Nucleus accumbens (tissue), 56 donors: Measurements from ENCODE around the gene UNC13B.

Experiments
- DNase-seq, 56 donors: peaks; one replicate each; lab custom pipeline; 2025; lab: John Stamatoyannopoulos, UW

The UNC13B gene

GRCh38 chr9:35414889-35415288, 253.1 kb downstream of the UNC13B start:
- DNase-seq, result no peak

GRCh38 chr9:35415402-35416097, 253.7 kb downstream of the UNC13B start:
- no peak for DNase-seq

DNA sequence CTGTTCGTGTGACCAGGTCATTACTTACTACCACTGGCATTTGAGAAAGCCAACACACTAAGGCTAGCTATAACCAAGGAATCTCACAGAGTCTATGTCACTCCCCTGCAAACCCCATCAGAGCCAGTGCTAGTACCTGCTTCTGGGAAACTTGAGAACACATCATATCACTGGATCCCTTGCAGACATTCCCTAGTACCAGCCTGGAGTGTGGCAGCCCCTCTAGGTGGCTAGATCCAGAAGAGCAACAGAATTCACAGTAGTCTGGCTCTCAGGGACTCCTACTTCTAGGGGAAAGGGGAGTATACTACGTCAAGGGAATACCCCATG, 254.3 kb downstream of the UNC13B start:
- DNase-seq, result no peak

DNA sequence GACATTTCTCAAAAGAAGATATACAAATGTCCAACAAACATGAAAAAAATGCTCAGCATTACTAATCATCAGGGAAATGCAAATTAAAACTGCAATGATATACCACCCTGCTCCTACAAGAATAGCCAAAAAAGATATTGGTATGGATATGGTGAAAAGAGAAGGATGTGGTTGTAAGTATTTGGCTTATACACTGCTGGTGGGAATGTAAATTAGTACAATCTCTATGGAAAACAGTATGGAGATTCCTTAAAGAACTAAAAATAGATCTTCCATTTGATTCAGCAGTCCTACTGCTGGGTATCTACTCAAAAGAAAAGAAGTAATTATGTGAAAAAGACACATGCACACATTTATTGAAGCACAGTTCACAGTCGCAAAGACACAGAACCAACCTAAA, 260.5 kb downstream of the UNC13B start:
- DNase-seq, result no peak

DNA sequence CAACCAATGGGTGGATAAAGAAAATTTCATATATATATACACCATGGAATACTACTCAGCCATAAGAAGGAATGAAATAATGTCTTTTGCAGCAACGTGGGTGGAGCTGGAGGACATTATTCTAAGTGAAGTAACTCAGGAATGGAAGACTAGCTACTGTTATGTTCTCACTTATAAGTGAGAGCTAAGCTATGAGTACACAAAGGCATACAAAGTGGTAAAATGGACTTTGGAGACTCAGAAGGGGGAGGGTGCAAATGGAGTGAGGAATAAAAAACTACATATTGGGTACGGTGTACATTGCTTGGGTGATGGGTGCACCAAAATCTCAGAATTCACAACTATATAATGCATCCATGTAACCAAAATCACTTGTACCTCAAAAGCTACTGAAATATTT, 260.9 kb downstream of the UNC13B start:
- no peak for DNase-seq

DNA sequence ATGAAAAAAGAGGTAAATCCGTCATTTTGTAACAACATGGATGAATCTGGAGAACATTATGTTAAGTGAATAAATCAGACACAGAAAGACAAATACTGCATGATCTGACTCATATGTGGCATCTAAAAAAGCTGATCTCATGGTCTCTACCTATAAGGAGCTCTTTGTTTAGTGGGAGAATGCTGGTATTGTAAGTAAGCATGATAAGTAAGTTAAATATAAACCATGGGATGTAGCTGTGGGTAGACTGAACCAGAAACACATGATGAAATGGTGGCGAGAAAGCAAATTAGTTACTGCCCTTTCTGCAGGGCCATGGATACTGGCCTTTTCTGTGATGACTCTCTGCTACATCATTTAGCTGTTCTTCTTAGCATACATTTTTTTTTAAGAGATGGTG, 261.7 kb downstream of the UNC13B start:
- no peak for DNase-seq

- no peak for DNase-seq
These were observed 262.8 kb downstream of the UNC13B start for GRCh38 chr9:35424356-35425352.

GRCh38 chr9:35426627-35427026, 264.8 kb downstream of the UNC13B start:
- DNase-seq, result no peak

GRCh38 chr9:35431467-35431866, 269.7 kb downstream of the UNC13B start:
- no peak for DNase-seq

GRCh38 chr9:35432076-35432475, 270.3 kb downstream of the UNC13B start:
- no peak for DNase-seq

- no peak for DNase-seq
These were observed 275.1 kb downstream of the UNC13B start for GRCh38 chr9:35436933-35437332.

DNA sequence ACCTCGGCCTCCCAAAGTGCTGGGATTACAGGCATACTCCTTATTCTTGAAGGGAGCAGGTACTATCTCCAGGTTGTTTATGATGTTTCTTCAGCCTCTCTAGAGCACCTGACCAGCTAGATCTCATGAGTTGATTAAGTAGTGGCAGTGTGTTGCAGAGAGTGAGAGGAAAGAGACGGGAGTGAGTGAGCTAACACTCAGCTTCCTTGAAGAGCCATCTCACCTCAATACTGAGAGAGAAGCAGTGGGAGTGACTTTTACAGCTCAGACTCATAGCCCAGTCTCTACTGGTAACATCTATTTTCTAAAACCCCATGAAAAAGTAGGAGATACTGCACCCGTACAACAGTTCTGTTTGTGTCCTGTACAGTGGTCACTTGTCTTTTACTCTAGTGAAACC, 284.2 kb downstream of the UNC13B start:
- DNase-seq, result no peak

GRCh38 chr9:35448496-35448895, 286.7 kb downstream of the UNC13B start:
- no peak for DNase-seq

- DNase-seq, result no peak
These were observed 290.7 kb downstream of the UNC13B start for GRCh38 chr9:35452481-35452880.

DNA sequence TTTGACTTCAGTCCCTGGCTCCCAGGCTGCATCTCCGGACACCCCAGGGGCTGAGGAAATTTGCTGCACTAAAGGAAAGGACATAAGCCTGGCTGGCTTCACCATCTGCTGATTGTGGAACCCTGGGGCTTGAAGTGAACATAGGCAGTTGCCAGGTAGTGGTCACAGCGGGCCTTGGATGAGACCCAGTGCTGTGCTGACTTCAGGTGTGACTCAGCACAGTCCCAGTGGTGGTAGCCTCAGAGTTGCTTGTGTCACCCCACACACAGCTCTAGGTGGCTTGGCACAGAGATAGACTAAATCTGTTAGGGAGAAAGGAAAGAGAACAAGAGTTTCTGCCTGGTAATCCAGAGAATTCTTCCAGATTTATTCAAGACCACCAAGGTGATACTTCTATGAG, 292.0 kb downstream of the UNC13B start:
- DNase-seq, result no peak
